Activated T-cell treated with anti-CD3 and anti-CD28 coated beads for 4 hours (primary cell): Measurements from ENCODE around the gene MMD.
A peak's percentile ranks its signal among the peaks of the same experiment; 100 is the strongest.
"Not testable (repeated sequence)": the region's sequence is repeated elsewhere in the genome, so short reads cannot be mapped to it uniquely, and the experiment has no call there.

Experiments
- DNase-seq: peaks from one replicate; pipeline ENCODE4 v3.0.0-alpha.2; 2020

The MMD gene, protein sequence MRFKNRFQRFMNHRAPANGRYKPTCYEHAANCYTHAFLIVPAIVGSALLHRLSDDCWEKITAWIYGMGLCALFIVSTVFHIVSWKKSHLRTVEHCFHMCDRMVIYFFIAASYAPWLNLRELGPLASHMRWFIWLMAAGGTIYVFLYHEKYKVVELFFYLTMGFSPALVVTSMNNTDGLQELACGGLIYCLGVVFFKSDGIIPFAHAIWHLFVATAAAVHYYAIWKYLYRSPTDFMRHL

DNA sequence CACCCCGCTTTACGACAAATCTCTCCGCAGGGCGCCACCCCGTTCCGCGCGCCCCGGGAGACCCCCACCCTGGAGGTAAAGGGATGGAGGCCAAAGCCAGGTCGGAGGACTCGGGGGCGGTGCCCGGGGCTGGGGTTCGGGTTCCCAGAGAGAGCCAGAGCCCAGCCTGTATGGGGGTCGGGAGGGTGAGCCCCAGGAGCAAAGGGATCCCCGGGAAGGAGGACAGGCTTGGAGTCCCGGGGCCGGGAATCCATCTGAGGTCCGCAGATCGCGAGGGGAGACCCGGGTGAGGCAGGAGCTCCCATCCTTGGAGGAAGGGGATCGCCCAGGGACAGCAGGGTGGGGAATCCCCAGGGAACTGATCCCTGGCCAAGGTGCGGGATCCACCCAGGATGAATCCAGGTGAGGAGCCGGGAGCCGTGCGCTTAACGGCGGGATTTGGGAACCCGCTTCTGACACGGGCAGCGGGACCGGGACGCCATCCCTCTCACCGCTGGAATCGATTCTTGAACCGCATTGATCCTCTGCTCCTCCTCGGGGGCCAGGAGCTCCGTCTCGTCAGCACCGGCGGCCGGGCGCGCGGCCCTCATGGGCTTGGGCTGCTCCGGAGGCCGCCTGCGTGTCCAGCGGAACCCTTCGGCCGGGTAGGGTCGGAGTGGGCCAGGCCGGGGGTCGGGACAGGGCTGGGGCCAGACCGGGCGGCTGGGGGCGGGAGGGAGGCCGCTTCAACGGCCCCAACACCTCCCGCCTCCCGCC is at the start of gene MMD:
TSS of gene MMD (minus strand) at position 657 of the 756 bp plus-strand sequence. CDS start at position 517, 140 bp downstream.
- no peak for DNase-seq

DNA sequence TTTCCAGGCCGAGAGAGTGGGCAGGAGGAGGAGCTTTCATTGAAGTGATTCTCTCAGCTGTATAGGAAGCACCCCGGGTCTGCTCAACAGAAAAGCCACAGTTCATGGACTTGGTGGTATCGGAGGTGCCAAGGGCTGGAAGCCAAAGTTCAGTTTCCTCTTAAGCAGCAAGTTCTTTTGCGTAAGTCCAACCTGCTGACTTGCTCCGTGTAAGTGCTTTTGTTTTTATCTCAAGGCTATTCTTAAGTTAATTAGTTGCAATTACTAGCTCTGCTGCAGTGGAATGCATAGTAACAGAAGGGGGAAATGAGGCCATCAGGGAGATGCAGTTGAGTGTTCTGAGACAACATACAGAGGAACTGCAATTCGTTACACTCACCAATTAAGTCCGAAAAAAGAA is 45.0 kb upstream of the MMD start:
- DNase-seq = no peak

DNA sequence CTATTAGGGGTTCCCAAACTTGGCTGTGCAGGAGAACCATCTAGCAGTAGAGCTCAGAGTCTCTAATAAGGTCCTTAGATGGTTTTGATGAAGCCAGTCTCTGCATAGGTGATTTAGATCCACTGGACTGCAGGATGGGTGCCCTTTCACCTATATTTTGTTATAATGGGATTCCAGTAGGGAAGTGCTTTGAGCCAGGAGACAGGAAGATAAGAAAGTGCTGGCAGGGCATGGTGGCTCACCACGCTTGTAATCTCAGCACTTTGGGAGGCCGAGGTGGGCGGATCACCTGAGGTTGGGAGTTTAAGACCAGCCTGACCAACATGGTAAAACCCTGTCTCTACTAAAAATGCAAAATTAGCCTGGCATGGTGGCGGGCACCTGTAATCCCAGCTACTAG is 44.1 kb upstream of the MMD start:
- DNase-seq = not testable (repeated sequence)

DNA sequence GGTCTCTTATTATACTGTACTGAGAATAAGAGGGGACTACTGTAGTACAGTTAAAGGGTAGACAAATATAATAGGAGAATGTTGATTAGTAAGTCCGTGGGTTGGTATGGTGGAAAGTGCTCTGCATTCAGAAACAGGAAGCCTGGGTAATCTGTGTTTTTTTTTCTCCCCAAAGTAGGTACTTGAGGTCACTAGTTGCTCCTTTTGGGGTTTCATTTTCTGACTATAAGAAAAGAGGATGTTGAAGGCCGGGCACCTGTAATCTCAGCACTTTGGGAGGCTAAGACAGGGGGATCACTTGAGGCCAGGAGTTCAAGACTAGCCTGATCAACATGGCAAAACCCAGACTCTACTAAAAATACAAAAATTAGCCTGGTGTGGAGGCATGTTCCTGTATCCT is 42.0 kb upstream of the MMD start:
- DNase-seq = no peak

DNA sequence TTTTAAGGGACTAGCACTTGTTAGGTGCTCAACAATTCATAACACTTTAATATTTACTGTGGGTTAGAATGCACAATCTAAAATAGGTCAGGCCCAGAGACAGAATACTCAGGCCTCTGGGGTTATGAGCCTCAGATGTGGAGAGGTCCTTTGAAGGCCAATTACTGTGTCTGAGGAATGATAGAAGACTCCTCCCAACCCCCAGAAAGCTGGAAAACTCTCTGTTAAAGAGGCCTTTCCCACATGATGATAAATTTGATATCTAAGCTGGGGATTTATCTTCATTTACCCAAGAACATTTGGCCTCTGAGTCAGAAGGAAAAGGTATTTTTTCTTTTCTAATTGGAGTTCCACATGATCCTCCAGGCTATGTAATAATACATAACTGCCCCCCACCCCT is 41.1 kb upstream of the MMD start:
- DNase-seq = no peak

DNA sequence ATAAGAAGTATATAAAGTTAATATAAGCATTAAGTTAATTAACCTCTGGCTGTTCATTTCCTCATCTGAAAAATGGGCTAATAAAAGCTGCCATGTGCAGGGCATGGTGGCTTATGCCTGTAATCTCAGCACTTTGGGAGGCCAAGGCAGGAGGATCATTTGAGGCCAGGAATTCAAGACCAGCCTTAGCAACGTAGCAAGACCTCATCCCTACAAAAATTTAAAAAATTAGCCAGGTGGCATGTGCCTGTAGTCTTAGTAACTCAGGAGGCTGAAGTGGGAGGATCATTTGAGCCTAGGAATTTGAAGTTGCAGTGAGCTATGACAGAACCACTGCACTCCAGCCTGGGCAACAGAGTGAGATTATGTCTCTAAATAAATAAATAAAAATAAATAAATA is 40.6 kb upstream of the MMD start:
- DNase-seq = no peak

DNA sequence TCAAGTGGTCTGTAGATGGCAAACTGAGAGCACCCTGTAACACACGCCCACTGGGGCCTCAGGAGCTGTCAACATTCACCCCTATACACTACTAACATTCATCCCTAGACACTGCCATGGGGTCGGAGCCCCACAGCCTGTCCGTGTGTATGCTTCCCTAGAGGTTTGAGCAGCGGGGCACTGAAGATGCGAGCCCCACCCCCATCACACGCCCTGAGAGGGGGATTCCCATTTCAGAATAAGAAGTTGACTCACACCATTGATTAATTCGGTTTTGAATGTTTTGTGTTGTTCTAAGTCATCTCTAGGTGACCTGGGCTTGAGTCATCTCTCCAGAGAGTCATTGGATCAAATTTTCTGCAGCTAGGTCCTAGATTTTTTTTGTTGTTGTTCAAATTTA is 37.3 kb upstream of the MMD start:
- DNase-seq = peak; percentile 1

DNA sequence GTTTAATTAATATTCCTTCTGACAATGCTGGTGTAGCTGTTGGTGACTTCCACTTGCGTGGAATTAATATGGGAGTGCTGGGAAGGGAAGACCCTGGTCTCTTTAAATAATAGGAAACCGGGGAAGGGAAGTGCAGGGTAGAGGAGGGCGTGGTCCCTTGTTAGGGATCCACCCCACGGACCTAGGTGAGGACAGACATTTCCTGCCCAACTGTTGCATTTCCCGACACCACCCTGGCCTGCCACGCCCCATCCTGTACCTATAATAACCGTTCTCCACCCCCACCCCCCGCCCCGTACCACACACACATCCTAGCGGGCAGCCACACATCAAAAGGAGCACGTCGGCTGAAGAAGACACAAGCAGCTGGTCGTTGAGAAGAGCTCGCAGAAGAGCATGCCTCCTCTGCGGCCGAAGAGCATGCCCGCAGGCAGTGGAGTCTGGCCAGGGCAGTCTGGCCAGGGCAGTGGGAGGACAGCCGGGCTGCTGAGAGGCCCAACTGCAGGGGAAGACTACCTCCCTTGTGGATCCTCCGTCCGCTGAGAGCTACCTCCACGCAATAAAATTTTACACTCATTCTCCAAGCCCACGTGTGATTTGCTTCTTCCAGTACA is 36.8 kb upstream of the MMD start:
- no peak for DNase-seq

DNA sequence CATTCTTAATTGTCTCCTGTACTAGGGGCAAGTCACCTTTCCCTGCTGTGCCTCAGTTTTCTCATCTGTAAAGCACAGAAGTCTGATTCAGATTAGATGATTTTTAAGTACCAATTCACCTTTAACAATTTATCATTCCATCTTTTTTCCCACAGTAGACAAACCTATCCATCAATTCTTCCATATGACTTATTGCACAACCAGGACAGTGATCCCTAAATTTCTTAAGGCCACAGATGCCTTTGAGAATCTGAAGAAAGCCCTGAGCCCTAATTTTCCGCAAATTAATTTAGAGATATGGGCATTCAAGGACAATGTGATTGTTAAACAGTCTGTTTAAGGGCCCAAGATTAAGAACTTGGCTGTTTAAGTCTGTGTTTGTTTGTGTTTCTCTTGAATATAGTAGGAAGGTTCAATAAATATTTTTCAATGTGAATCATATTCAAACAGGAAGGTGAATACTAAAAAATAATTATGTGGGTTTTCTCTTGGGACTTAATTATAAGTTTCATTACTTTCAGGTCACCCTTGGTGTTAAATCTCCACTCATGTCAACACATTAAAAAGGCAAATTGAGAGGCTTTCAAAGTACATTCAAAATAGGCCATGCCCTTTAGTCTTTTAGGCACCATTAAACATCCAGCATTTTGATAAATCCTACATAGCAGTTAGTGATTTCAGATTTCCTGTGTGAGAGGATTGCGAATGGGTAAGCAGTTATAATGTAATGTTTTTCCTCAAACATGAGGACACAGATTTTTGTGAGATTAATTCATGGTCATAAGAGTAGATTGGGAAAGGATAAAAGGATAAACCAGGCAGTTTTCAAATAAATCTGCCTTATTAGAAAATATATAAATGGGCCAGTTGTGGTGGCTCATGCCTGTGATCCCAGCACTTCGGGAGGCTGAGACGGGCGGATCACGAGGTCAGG is 34.9 kb upstream of the MMD start:
- no peak for DNase-seq

DNA sequence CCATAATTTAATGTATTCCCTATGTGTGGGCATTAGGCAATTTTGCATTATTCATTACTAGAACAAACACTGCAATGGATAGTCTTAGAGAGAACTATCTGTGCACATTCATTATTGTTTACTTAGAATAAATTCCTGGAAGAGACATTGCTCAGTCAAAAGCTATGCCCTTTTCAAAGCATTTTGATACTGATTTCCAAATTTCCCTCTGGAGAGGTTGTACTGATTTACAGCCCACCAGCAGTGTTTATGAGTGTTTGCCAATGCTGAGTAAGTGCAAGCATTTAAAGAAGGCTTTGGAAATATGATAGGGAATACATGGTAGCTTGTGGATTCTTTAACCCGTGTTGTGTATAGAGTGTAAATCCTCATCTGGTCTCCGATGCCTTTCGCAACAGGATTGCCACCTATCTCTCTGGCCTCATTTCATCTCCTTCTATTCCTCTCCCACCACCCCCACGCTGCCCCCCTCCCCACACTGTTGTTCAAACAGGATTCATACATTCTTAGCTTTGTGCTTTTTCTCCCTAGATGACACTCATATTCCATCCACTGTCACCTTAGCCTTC is 33.4 kb upstream of the MMD start:
- DNase-seq = no peak

DNA sequence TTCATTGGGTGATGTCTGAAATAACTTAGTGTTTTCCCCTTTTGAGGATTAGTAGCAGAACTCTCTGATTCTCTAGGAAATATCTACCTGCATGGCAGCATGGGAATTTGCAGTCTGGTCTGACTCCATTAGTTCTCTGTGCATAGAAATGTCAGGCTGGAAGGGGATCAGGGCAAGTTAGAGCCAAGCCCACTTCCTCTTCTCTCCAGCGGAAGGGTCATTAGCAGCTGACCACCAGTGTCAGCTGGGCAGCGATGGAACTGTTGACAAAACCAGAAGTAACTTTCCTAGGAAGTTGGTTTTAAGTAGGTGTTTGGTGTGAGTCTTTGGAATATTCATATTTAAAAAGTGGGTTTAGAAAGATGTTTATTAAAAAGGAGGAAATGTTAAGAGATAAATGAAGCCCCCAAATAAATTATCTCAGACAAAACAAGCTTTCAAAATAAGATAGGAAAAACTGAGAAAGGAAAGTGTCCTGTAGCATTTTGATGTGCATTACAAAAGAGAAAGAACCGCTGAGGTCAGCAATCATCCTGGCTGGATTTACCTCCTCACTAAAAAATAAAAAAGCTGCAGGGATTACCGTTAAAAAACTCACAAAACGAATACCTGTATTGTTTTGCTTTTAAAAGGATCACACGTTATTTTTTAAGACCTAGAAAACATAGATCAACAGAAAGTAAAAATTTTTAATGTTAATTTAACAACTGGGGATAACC is 32.4 kb upstream of the MMD start:
- no peak for DNase-seq

DNA sequence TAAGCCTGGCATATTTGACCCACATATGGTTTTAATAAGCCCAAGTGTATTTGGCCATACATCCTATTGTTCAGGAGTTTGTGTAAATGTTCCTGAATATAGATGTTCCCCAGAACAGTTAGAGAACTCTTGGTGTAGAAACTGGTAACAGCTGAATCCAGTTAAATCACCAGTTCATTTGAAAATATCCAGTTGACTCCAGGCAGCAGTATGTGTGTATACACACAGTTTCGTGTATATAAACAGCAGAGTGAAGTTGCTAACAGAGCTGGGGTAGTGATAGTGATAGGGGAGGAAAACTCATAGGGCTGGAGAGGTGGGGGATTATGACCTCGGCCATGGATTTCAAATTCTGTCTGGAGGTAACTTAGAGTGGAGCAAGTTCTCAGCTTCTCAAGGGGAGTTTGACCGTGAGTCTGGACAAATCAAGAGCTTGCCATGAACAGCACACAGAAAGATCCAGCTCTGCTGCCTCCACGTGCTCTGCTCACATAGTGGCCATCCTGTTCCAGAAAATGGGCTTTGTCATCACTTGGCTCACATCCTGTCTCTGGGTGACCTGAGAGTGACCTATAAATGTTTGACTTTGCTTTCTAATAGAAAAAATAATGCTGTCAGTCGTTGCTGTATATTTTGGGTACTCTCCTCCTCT is 30.6 kb upstream of the MMD start:
- DNase-seq = no peak

DNA sequence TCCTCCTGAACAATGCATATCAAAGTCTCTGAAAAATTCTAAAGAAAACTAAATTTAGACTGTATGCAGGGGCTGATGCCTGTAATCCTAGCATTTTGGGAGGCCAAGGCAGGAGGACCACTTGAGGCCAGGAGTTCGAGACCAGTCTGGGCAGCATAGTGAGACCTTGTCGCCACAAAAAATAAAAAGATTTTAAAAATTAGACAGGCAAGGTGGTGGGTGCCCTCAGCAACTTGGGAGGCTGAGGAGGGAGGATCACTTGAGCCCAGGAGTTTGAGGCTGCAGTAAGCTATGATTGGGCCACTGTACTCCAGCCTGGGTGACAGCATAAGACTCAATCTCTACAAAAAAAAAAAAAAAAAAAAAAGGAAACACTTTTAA is 30.1 kb upstream of the MMD start:
- DNase-seq = no peak

DNA sequence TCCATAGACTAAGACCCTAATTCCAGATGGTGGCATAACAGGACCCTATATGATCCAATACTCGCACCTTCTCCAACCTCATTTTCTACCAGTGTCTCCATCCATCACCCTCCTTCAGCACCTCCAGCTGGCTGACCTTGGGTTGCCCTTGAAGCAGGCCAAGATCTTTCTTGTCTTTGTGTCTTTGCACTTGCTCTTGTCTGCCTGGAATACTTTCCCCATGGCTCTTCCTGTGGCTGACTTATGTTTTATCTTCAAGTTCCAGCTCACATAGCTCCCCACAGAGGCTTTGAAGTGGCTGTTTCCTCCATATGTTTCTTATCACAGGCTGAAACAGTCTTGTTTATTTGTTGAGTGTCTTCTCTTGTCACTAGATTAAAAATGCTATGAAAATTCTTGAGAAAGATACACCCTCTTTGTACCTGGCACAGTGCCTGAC is 29.6 kb upstream of the MMD start:
- no peak for DNase-seq

DNA sequence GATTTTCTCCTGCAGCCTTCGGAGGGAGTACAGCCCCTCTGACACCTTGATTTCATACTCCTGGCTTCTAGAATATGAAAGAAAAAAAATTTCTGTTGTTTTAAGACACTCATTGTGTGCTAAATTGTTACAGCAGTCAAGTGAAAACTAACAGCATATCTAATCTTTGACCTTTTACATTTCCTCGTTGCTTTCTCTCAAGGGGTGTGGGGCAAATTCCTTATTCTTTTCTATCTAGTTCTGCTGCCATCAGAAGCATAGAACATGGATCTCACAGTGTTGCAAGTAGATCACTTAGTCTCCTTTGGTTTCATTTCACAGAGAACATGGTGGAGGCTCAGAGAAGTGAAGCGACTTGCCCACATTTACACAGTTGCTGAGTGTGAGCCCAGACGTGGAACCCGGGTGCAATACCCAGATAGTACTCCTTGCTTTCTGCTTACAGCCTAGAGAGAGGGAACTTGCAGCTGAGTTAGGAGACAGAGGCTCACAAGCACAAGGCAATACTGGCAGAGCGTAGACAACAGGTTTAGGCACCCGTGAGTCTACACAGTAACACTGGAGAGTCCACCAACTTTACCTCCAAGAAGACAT is 28.7 kb upstream of the MMD start:
- no peak for DNase-seq

DNA sequence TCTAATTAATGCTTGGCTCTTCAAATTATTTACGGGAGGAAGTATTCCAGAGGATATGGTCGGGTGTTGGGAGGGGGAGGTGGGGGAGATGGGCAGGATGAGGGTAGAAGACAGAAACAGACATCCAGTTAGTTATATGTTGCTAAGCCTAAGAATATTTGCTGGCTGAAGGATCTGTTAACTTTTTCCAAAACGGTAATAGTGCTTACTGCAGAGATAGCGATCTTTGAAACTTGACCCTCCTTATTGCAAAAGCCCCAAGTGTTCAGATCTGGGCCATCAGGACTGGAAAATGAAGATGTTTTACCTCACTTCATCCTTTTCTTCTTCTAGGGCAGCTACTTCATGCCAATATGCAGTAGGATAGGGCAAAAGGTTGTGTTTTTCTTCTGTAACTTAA is 27.0 kb upstream of the MMD start:
- DNase-seq = no peak

DNA sequence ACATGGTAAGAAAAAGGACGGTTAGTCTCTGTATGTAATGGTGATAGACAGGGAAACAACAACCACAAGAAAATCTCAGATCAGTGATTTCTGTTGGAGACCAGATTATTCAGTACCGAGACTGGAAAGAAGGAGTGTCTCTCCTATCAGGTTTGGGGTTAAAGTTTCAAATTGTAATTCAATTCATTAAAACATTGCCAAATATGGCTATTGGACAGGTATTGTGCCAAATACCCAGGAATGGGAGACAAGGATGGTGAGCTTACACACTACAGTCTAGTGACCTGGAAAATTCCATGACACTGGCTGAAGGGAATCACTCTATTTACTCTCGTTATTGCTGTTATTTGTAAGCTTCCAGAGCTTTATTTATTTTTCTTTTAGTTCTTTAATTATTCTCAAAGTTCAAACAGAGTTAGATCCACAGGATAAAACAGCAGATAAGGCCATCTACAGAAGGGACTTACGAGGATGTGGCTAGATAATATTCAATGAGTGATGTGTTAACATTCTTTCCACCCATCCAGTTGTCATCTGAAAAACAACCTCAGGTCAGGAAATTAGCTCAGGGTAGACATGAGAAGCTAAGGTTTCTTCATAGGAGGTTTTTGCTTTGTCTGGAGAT is 25.1 kb upstream of the MMD start:
- DNase-seq = no peak

DNA sequence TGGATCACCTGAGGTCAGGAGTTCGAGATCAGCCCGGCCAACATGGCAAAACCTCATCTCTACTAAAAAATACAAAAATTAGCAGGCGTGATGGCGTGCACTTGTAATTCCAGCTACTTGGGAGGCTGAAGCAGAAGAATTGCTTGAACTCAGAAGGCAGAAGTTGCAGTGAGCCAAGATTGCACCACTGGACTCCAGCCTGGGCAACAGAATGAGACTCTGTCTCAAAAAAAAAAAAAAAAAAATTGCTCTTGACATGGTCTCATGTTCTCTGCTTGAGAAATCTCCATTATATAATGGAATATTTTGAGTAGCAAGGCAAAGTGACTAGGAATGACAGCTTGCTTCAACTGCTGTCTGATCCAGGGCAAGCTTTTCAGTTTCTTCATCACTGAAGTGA is 24.4 kb upstream of the MMD start:
- not testable (repeated sequence) for DNase-seq

DNA sequence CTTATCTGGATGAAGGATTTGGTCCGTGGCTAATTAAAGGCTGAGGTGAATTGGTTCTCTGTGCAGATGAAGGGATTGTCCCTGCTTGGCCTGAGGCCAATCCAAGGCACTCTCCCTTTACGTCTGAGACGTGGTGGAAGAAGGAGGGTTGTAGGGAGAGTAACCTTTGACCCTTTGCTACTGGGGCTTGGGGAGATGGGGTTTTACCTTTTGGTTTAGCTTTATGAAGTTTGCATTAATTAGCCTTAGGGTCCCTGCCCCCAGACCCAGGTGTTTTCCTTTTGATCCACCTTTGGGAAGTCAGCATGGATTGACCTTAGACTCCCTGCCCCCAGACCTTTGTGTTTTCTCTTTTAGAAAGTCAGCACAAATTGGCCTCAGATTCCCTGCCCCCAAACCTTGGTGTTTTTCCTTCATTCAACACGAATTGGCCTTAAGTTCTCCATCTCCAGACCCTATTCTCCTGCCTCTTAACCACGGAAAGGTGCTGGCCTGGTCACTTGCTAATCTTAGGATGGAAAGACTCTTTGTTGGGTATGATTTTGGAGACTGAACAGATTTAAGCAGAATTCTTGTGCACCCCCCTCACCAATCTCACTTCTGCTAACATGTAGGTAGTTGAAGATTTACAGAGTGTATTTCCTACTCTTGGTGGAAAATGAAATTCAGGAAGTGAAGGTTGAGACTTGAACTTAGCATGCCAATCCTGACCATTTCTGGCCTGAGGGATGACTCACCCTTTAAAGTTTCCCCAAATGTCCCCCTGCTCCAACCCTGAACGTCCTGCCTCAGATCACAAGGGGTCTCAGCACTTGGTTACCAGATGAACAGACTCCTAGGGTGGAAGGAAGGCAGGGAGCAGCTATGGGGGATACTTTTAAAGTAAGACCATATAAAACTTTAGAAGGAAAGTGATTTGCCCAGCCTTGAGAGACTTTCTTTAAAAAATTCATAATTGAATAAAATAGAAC is 23.1 kb upstream of the MMD start:
- DNase-seq = no peak
